Body of pancreas (tissue), 4 donors: ENCODE results near the gene DDAH2.

Source experiments
- POLR2A ChIP-seq, 3 donors: fragments of 450-650 bp; IDR thresholded peaks; one replicate each; pipeline ENCODE4 v1.6.1; 2016; ENCODE audit warnings: antibody characterized with exemption in 3 of 3, mild to moderate bottlenecking in 2 of 3
- TF ChIP-seq, protein P1 (sequence below), 7 experiments: fragments of 450-650 bp in 4 of 7; fragments of 200-600 bp in 3 of 7; sonication (generic) in 3 of 7; IDR thresholded peaks; one replicate each; pipeline ENCODE4 v1.5.1; 2016 to 2019; ENCODE audit warnings: antibody characterized with exemption in 7 of 7

DNA sequence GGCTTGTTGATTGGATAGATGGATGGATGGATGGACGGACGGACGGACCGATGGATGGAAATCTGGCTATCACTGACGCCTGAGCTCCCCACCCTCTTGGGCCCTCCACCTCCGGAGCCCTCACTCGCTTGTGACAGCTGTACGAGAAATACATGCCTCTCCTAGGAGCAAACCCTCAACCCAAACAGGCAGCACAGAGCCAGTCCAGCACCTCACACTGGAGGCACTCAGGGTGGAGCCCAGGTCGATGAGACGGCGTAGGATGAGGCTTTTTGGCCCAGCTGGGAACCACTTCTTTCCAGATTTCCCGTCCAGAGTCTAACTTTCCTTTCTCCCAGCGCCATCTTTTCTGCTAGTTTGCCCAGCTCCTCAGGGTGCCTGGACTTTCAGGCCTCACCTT, 45.5 kb downstream of the DDAH2 start:
- TF ChIP-seq POLR2A (IDR thresholded peaks at IDR 0.05): no peak
- TF ChIP-seq, protein P1, sequence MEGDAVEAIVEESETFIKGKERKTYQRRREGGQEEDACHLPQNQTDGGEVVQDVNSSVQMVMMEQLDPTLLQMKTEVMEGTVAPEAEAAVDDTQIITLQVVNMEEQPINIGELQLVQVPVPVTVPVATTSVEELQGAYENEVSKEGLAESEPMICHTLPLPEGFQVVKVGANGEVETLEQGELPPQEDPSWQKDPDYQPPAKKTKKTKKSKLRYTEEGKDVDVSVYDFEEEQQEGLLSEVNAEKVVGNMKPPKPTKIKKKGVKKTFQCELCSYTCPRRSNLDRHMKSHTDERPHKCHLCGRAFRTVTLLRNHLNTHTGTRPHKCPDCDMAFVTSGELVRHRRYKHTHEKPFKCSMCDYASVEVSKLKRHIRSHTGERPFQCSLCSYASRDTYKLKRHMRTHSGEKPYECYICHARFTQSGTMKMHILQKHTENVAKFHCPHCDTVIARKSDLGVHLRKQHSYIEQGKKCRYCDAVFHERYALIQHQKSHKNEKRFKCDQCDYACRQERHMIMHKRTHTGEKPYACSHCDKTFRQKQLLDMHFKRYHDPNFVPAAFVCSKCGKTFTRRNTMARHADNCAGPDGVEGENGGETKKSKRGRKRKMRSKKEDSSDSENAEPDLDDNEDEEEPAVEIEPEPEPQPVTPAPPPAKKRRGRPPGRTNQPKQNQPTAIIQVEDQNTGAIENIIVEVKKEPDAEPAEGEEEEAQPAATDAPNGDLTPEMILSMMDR (IDR thresholded peaks at IDR 0.05): no peak
